HL-60 (cell line): ENCODE data around the gene STON1.

ENCODE experiments used
- CTCF ChIP-seq: IDR thresholded peaks from one replicate; pipeline ENCODE4 v1.5.1; 2011; ENCODE audit warnings: low read length, control low read depth, inconsistent platforms; ENCODE audit not compliant: insufficient read depth
- GABPA ChIP-seq: IDR thresholded peaks from 2 replicates; pipeline ENCODE4 v1.6.1; 2012; ENCODE audit warnings: low read depth
- POLR2AphosphoS5 ChIP-seq: IDR thresholded peaks from 2 replicates; pipeline ENCODE4 v1.6.1; 2012; ENCODE audit warnings: low read depth

- TF ChIP-seq CTCF (no peak), GABPA (no peak), POLR2AphosphoS5 (no peak)
Measured at GRCh38 chr2:48624696-48625095, 94.7 kb downstream of the STON1 start.
